ENCODE measurements around the gene CCDC185. TPM values are rescaled to one million over a fixed set of nuclear protein-coding genes. Genes with fewer than 3 reads are reported as not detected.

The CCDC185 gene
- polyA plus RNA-seq, 1 experiment = not detected

DNA sequence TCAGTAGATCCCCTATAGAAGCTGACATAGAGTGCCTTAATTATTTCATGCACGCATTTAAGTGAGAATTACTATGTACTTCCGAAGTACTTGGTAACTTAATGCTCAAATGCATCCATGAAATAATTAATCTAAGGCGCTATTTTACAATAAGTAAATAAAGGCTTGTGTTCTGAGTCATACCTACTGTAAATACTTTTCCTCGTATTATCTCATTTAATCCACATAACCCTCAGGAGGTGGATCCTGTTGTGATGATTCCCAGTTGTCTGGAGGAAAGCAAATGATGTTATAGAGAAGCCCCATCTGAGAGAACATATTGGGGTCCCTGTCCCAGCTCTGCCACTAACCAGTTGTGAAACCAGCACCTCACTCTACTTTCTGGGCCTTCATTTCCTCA is 45.6 kb upstream of the CCDC185 start:
- TF ChIP-seq, protein P1, sequence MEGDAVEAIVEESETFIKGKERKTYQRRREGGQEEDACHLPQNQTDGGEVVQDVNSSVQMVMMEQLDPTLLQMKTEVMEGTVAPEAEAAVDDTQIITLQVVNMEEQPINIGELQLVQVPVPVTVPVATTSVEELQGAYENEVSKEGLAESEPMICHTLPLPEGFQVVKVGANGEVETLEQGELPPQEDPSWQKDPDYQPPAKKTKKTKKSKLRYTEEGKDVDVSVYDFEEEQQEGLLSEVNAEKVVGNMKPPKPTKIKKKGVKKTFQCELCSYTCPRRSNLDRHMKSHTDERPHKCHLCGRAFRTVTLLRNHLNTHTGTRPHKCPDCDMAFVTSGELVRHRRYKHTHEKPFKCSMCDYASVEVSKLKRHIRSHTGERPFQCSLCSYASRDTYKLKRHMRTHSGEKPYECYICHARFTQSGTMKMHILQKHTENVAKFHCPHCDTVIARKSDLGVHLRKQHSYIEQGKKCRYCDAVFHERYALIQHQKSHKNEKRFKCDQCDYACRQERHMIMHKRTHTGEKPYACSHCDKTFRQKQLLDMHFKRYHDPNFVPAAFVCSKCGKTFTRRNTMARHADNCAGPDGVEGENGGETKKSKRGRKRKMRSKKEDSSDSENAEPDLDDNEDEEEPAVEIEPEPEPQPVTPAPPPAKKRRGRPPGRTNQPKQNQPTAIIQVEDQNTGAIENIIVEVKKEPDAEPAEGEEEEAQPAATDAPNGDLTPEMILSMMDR (IDR thresholded peaks at IDR 0.05; ENCODE audit: insufficient read depth, low read depth, low read length) = no peak
- CTCF ChIA-PET = no interaction called here
- no peak for DNase-seq (ENCODE audit: low read depth)
- no peak overlapping the region for H3K4me3 ChIP-seq (ENCODE audit: low read depth, low read length)
- no peaks in the 10 kb centered on the region; the same call in 1 of the 2 replicates for H3K27me3 ChIP-seq (ENCODE audit: control insufficient read depth, insufficient read depth, low read length)
- POLR2A ChIA-PET = no interaction called here
- H3K36me3 ChIP-seq (ENCODE audit: control insufficient read depth, insufficient read depth, low read length) = no peaks in the 10 kb centered on the region

DNA sequence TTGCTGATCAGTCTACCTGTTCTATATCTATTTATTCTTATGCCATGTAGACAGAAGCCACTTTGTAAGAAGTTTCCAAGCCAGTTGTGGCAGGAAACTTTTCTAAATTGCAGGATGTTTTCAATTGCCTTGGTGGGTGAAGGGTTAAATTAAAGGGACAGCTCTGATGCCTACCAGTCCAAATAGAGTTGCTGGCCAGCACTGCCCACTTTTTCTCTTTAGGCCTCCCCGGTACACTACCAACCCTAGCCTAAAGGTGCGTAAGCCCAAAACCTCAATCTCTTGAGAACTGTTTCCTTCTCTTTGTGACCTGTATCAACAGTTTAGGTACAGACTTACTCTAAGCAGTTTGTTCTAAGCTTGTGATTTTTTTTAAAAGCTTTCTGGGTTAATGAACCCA is 44.8 kb upstream of the CCDC185 start:
- POLR2A ChIA-PET = no interaction called here
- H3K4me3 ChIP-seq (ENCODE audit: low read depth, low read length) = no peak overlapping the region
- no peaks in the 10 kb centered on the region; the same call in 1 of the 2 replicates for H3K27me3 ChIP-seq (ENCODE audit: control insufficient read depth, insufficient read depth, low read length)
- CTCF ChIA-PET = interaction anchor here (0.9 kb wide), 1 partner anchor 10 kb away, joined by 3 read pairs; no protein-coding TSS in a partner anchor
- DNase-seq (ENCODE audit: low read depth) = no peak
- H3K36me3 ChIP-seq (ENCODE audit: control insufficient read depth, insufficient read depth, low read length) = no peaks in the 10 kb centered on the region
- TF ChIP-seq, protein P1 (IDR thresholded peaks at IDR 0.05; ENCODE audit: insufficient read depth, low read depth, low read length) = no peak

DNA sequence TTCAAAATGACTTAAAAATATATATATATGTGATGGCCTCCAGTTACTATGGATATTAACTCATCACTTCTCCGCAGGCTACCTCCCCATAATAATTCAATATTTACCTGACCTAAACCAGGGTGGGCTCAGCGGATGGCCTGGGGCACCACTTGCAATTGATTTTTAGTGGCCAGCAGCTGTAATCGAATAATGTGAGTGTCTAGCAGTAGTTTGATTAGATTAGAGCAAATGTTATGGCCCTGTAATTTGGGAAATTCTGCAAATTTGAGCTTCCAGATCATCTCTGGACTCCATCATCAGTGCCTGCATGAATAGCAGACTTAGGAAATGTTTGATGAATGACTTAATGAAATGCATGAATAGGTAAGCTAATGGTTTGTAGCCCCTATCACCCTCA is 44.0 kb upstream of the CCDC185 start:
- Histone ChIP-seq H3K36me3 (ENCODE audit: control insufficient read depth, insufficient read depth, low read length) (no peaks in the 10 kb centered on the region), H3K4me3 (ENCODE audit: low read depth, low read length) (no peak overlapping the region), H3K27me3 (ENCODE audit: control insufficient read depth, insufficient read depth, low read length) (no peaks in the 10 kb centered on the region; the same call in none of the 2 replicates)
- TF ChIP-seq, protein P1 (IDR thresholded peaks at IDR 0.05; ENCODE audit: insufficient read depth, low read depth, low read length) = no peak
- POLR2A ChIA-PET = no interaction called here
- CTCF ChIA-PET = interaction anchor here (0.9 to 1.0 kb wide), 2 partner anchors 10 to 14 kb away, joined by 3 to 4 read pairs; no protein-coding TSS in a partner anchor
- no peak for DNase-seq (ENCODE audit: low read depth)

DNA sequence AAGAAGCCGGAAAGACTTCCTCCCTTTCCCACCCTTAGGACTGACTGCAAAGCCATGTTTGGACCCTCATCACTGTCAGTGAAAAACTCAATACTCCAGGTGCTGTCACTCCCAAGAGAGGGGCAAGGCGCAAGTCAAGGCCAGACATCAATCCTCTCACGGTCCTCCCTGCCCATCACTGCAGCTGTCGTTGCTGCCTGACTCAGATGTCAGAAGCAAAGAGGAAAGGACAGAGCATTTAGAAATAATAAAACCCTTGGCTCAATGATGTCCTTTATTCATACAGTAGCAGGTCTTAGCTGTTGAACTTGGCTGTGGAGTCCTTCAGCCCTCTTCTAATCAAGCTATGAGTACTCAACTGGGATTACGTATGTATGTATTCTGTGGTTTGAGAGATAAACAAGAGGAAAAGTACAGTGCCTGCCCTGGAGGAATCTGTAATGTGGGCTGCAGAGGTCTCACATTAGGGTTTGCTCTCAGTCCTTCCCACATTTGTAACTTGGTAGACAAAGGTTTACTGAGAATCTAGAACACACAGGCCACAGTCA is 42.8 kb upstream of the CCDC185 start:
- Histone ChIP-seq H3K36me3 (ENCODE audit: control insufficient read depth, insufficient read depth, low read length) (no peaks in the 10 kb centered on the region), H3K4me3 (ENCODE audit: low read depth, low read length) (no peak overlapping the region), H3K27me3 (ENCODE audit: control insufficient read depth, insufficient read depth, low read length) (no peaks in the 10 kb centered on the region; the same call in none of the 2 replicates)
- POLR2A ChIA-PET = no interaction called here
- TF ChIP-seq, protein P1 (IDR thresholded peaks at IDR 0.05; ENCODE audit: insufficient read depth, low read depth, low read length) = no peak
- DNase-seq (ENCODE audit: low read depth) = no peak
- CTCF ChIA-PET = no interaction called here

DNA sequence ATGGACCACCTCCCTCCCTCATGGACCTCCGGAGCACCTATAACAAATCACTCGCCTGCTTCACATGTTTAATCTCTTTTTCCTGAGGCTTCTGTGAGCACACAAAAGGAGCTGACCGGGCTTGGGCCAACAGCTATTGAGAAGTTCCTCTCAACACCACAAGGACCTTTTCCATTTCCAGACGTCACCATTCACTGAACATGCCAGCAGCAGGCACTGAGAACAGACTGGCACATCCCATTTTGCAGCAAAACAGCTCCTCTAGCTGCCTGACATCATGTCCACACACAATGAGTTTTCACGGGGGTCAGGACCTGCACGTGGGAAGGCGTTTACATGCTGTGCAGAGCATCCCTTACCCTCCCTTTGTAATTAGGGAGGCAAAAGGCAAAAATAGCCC is 40.3 kb upstream of the CCDC185 start:
- DNase-seq (ENCODE audit: low read depth) = no peak
- TF ChIP-seq, protein P1 (IDR thresholded peaks at IDR 0.05; ENCODE audit: insufficient read depth, low read depth, low read length) = no peak
- CTCF ChIA-PET = no interaction called here
- Histone ChIP-seq H3K27me3 (ENCODE audit: control insufficient read depth, insufficient read depth, low read length) (no peaks in the 10 kb centered on the region; the same call in none of the 2 replicates), H3K4me3 (ENCODE audit: low read depth, low read length) (no peak overlapping the region), H3K36me3 (ENCODE audit: control insufficient read depth, insufficient read depth, low read length) (no peaks in the 10 kb centered on the region)
- POLR2A ChIA-PET = no interaction called here

All from BJ (cell line).